ENCODE data around the gene CDH23.

CDH23 gene

DNA sequence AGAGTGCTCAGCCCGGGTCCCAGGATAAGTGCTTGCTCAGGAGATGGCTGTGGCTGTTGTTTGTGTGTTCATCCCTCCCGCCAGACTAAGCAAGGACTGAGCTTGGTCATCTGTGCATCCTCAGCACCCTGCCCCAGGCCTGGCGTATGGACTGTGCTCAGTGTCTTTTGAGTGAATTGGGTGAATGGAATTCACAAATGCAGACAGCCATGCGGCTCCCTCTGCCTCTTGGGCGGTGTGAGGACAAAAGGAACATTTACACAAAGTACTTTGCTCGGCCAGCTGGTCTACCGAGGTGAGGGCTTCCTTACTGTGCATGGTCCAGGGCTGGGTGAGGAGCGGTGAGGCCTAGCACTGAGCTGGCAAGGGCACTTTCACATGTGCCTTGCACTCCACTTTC lies 120.2 kb downstream of the CDH23 start:
- no peak for DNase-seq (ENCODE audit: low read depth)

DNA sequence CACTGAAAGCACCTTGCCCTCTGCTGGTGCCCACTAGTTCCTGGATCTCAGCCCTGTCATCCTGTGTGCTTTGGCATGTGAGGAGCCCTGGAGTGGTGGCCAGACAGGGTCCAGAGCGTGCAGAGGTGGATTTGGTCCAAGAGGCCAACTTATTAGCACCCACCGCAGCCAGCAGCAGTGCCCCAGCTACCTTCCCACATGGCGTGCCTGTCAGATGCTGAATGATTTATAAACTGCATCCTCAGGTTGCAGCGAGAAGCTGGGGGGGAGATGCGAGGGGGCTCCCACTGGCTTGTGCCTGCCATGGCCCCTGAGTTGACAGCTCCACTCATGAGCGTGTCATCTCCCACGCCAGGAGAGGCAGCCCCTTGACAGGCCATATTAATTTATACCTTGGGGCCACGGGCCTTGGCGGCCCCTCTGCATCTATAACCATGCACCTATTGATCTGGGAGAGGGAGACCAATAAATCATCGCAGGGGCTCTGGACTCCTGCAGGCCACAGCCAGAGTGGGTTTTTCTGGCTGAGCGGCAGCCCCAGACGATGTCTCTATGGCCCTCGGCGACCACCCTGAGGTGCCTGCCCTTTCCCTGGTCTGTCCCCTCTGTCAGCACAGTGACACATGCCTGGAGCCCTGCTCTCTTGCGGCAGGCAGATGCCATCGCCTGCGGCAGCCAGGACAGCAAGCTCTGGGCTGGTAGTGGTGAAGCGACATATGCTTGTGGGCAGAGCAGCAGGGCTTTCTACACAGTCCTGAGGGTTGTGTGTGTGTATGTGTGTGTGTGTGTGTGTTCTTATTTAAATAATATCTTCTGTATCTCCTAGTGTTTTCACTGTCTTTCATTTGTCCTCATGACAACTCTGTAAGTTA lies 120.8 kb downstream of the CDH23 start:
- DNase-seq (ENCODE audit: low read depth), result no peak

DNA sequence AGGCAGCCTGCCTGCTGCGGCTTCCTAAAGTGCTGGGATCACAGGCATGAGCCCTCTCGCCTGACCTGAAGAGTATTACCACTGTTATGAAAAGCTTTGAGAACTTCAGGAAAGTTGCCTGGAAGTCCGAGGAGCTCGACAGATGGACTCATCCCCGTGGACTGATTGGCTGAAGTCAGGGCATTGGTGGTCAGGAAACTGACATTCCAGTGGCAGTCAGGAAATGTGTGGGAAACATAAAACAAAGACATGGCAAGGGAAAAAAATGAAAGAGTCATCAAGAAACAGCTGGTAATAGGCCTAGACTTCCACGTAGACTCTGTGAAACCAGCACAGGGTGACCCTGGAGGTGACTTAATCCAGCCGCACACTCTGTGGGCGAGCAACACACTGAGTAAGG lies 123.3 kb downstream of the CDH23 start:
- no peak for DNase-seq (ENCODE audit: low read depth)

DNA sequence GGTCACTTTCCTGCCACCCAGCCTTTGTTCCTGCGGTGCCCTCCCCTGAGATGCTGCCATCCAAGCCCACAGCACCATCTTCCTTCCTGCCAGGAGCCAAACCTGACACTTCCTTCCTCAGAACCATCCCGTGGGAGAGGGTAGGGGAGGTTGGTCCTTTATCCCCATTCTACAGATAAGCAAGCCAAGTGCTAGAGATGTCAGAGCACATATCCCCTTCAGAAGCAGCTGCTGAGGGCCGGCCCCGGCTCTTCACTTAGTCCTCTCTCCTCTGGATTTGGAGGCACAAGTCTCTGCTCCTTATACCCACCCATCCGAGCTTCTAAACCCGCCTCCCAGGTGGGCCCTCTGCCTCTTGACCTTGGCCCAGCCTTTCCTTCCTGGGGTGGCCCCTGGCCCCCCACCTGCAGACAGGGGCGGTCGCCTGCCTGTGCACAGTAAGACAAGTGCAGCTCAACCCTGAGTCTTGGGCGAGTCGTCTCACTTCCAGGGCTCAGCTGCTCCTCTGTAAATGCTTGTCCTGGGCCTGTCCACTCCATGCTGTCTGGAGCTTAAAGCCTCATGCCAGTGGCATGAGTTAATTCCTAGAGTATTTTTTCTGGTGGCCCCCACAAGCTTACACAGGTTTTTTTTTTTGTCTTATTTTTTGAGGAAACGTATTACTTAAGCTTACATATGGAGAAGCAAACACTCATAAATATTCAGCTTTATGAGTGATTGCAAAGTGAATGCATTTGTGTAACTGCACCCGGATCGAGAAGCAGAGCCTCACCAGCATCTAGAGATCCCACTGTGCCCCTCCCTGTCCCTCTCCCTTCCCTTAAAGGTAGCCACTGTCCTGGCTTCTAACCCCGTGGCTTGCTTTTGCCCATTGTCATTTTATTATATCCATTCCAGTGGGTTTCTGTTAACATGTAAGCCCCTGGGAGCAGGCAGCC lies 125.1 kb downstream of the CDH23 start:
- no peak for DNase-seq (ENCODE audit: low read depth)

DNA sequence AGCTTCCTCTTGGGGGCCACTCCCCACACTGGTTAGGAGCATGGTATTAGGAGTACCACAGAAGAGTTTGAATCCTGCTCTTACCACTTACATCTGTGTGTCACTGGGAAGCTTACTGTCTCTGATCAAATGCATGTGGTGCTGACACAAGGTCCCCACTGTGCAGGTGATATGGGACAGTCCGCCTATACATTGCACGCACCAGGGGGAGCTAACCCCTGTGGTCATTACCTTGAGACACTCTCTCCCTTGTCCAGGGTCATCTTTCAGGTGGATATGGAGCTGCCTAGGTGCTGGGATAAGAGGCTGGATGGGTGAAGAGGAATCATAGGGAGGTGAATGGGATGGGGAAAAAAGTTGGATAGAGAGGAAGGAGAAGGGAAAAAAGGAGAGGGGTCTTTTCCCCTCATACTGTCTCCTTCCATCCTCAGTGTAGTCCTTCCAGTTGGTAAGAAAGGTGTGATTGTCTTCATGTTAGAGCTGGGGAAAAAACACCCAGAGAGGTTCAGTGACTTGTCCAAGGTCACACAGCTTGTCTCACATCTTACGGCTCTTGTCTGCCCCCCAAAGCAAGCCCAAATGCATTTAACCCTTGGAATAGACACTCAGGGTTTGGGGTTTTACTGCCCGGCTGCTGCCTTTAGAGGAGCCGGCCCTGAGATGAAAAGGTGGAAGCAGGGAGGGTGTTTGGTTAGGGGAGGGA lies 125.9 kb downstream of the CDH23 start:
- no peak for DNase-seq (ENCODE audit: low read depth)

- no peak for DNase-seq (ENCODE audit: low read depth)
Measured at GRCh38 chr10:71523756-71524155, 127.0 kb downstream of the CDH23 start.

DNA sequence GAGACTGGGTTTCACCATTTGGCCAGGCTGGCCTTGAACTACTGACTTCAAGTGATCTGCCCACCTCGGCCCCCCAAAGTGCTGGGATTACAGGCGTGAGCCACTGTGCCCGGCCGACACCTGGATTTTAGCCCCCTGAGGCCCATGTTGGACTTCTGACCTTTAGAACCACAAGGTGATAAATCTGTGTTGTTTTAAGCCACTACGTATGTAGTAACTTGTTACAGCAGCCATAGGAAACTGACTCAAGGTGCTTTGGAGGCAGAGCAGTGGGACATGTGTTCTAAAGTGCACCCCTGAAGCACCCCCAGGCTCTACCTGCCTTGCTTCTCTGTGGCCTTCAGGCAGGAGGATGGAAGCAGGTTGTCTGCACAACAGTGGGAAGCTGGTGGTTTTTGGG lies 128.4 kb downstream of the CDH23 start:
- DNase-seq (ENCODE audit: low read depth), result no peak

GRCh38 chr10:71525721-71526120 lies 129.0 kb downstream of the CDH23 start:
- DNase-seq (ENCODE audit: low read depth), result no peak

DNA sequence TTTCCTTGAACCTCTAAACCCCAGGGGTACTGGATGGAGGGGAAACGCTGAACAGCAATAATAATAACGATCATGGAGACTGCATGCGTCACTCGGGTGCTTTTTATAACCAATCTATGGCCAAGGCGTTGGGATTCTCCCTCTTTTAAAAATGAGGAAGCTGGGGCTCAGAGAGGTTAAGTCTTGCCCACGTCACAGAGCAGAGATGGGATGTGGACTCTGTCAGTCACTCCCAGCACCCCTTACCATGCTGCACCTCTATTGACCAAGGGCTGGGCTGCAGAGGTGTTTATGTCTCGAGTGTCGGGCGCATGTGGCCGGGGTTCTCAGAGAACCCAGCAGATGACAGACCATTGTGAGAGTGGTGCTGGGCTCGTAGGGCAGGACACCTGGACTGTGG lies 129.9 kb downstream of the CDH23 start:
- DNase-seq (ENCODE audit: low read depth), result no peak

DNA sequence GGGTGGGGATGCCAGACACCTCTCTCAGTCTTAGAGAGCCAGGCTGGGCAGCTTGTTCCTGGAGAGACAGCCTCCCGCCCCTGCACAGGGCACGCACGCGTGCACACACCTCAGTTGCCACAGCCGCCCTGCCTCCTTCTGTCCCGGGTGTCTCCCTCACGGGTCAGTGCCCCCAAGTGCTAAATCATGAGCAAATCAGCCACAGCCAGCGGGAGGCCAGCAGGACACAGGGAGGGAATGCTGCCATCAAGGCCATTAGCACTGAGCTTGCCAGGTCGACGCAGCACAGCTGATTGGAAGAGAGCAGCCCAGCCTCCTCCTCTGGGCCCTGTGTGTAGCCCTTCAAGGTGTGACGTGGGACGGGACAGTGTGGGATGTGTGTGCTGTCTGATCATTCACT lies 130.4 kb downstream of the CDH23 start:
- no peak for DNase-seq (ENCODE audit: low read depth)

- no peak for DNase-seq (ENCODE audit: low read depth)
Measured at GRCh38 chr10:71528371-71529206, 131.9 kb downstream of the CDH23 start.

- no peak for DNase-seq (ENCODE audit: low read depth)
Measured at GRCh38 chr10:71529207-71529827, 132.6 kb downstream of the CDH23 start.

DNA sequence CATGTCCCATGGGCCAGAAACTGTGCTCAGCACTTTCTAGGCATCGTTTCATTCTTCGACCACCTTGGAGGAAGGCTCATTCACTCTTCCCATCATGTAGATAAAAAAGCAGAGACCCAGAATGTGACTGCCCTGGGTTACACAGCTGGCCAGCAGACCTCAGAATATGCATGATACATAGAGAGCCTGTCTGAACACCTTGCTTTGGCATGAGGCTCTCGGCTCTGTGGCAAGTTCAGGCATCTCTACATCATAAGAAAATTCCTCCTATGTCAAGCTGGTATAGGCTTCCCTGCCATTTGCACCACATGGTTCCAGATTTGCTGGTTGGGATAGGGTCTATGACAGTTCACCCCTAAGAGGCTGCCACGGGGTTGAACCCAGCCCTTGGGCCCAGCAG lies 134.1 kb downstream of the CDH23 start:
- no peak for DNase-seq (ENCODE audit: low read depth)

- DNase-seq (ENCODE audit: low read depth), result no peak
Measured at GRCh38 chr10:71531485-71532446, 135.0 kb downstream of the CDH23 start.

- no peak for DNase-seq (ENCODE audit: low read depth)
Measured at GRCh38 chr10:71532878-71533277, 136.2 kb downstream of the CDH23 start.

GRCh38 chr10:71533936-71534335 lies 137.2 kb downstream of the CDH23 start:
- no peak for DNase-seq (ENCODE audit: low read depth)

- DNase-seq (ENCODE audit: low read depth), result no peak
Measured at GRCh38 chr10:71534568-71535194, 138.0 kb downstream of the CDH23 start.

GRCh38 chr10:71536332-71536731 lies 139.6 kb downstream of the CDH23 start:
- no peak for DNase-seq (ENCODE audit: low read depth)

DNA sequence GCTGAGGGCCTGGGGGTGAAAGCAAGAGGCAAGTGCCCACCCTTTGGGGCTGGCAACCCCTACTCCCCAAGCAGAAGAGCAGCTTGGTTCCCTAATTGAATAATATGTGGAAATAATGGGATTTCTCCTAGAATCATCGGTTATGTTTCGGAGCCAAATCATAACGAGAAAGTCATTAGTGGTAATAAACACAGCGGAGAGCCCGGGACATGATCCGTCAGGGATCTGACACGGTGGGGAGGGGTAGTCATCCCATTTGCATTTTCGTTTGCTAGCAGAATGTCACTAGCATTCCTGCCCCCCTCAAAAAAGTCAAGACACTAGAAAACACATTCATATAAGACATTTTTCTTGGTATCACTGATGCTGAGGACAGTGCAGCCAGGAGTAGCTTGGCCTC lies 140.4 kb downstream of the CDH23 start:
- DNase-seq (ENCODE audit: low read depth), result no peak
